Neural cell (in vitro differentiated cells): ENCODE data around the gene RPRML.

Source experiments
- CTCF ChIP-seq: fragments of 450-650 bp; IDR thresholded peaks from 2 replicates; pipeline ENCODE4 v1.5.1; 2014; ENCODE audit warnings: antibody characterized with exemption, mild to moderate bottlenecking, moderate library complexity; ENCODE audit not compliant: poor library complexity, severe bottlenecking
- EP300 ChIP-seq: fragments of 450-650 bp; conservative IDR thresholded peaks from 2 replicates; pipeline ENCODE4 v1.6.1; 2014; ENCODE audit warnings: antibody characterized with exemption, mild to moderate bottlenecking, moderate library complexity; ENCODE audit not compliant: poor library complexity, severe bottlenecking
- MXI1 ChIP-seq: fragments of 450-650 bp; conservative IDR thresholded peaks from 2 replicates; pipeline ENCODE4 v1.6.1; 2014; ENCODE audit warnings: antibody characterized with exemption, mild to moderate bottlenecking; ENCODE audit not compliant: poor library complexity, severe bottlenecking
- POLR2AphosphoS5 ChIP-seq: IDR thresholded peaks from 2 replicates; pipeline ENCODE4 v1.6.1; 2012
- SMC3 ChIP-seq: fragments of 450-650 bp; conservative IDR thresholded peaks from 2 replicates; pipeline ENCODE4 v1.6.1; 2014; ENCODE audit warnings: antibody characterized with exemption, mild to moderate bottlenecking, moderate library complexity; ENCODE audit not compliant: poor library complexity

- no peak for TF ChIP-seq CTCF
- no peak for TF ChIP-seq SMC3
- no peak for TF ChIP-seq MXI1
- TF ChIP-seq POLR2AphosphoS5, result peak; percentile 29
- no peak for TF ChIP-seq EP300
Observed at GRCh38 chr17:46977750-46978488, 1.1 kb downstream of the RPRML start.
